Medulla oblongata (tissue), 1 donor: ENCODE measurements around the gene STON2.

ENCODE experiments used
- DNase-seq: peaks from one replicate; pipeline ENCODE4 v3.0.0-alpha.2; 2015; ENCODE audit errors: extremely low spot score

Gene STON2

GRCh38 chr14:81222691-81223090 is 177.4 kb downstream of the STON2 start:
- DNase-seq = no peak

- no peak for DNase-seq
Measured at GRCh38 chr14:81222126-81222525, 178.0 kb downstream of the STON2 start.

- DNase-seq = peak; percentile 51
Measured at GRCh38 chr14:81221579-81222102, 178.5 kb downstream of the STON2 start.

- peak; percentile 97 for DNase-seq
Measured at GRCh38 chr14:81220830-81221578, 179.1 kb downstream of the STON2 start, which contains the start of gene GTF2A1. Gene GTF2A1 (minus strand): TSS chr14:81220959. CDS start chr14:81220518, 441 bp downstream.

GRCh38 chr14:81220580-81220829 is 179.6 kb downstream of the STON2 start:
- DNase-seq = no peak

GRCh38 chr14:81219759-81220579 is 180.2 kb downstream of the STON2 start:
- no peak for DNase-seq

GRCh38 chr14:81219210-81219758 is 180.8 kb downstream of the STON2 start:
- peak; percentile 98 for DNase-seq

- peak; percentile 73 for DNase-seq
Measured at GRCh38 chr14:81211844-81212243, 188.3 kb downstream of the STON2 start.
